ENCODE results near the gene KIAA0319L.

Gene KIAA0319L

DNA sequence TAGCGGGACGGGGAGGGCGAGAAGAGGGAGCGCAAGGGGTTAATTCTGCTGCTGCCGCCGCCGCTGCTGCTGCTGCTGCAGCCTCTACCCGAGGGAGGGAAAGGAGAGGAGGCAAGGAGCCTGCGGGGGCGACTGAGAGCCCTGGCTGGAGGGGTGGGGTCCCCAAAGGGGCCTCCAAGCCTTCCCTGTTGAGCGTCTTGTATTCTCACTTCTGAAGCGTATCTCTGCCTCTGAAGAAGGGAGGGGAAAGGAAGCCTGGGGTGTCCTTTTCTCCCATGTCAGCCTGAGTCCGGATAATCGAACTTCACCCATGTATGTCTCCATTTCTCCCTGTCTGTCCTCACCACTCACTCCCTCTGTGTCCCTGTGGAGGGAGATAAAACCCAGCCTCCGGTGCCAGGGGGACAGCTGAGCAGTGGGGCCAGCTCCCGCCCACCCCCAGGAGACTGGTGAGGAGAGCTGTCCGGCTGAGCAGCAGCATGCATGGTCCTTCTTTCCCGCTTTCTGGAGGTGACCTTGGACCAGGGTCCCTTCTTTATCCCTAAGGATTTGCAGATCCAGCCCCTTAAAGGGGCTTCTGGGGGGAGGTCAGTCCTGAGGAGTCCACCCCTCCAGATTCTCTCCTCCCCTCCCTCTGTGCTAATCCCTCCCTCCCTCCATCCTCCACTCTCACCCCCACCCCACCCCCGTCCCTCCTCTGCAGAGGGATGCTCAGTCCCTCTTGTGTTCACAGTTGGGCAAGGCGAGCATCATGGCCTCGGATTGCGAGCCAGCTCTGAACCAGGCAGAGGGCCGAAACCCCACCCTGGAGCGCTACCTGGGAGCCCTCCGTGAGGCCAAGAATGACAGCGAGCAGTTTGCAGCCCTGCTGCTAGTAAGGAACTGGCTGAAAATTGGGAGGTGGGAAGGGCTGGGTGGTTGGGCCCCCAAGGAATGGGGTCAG lies 1.4 kb upstream of the KIAA0319L start:
- TF ChIP-seq CTCF (IDR thresholded peaks at IDR 0.05; ENCODE audit: low read depth, low read length), result peak; percentile 6

DNA sequence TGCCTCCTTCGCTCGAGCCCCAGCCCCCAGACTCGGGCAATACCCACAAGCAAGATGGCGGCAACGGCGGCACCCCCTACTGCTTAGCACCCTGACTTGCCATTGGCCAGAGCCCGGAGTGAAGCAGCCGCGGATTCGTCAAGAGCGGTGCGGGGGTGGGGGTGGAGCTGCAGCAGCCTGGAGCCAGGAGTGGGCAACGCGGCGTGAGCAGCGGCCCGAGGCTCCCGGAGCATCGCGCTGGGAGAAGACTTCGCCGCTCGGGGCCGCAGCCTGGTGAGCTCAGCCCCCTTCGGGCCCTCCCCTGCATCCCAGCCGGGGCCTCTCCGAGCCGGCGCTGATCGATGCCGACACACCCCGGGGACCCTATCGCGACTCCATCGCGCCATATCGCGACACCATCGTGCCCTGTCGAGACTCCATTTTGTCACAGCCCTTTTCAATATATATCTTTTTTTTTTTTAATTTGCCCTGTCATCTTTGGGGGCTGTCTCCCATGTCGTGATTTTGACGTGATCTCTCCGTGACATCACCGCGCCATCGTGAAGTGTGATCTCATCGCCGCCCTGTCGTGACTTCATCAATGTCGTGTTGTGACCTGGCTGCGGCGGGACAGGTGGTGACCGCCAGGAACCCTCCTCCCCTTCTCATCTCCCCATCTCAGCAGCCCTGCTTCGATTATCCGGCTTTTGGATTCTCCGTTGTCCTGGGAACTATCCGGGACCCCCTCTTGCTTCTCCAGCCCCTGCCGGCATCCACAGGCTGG lies 589 bp upstream of the KIAA0319L start, which contains the start of gene NCDN:
Gene NCDN (plus strand): TSS at position 189 of the 763 bp plus-strand sequence. CDS start 392 bp downstream, at position 581.
- no peak for TF ChIP-seq CTCF (IDR thresholded peaks at IDR 0.05; ENCODE audit: low read depth, low read length)
- peak; percentile 97 to 98 for DNase-seq (ENCODE audit: low read depth in 2 of 2)
- H3K4me3 ChIP-seq (replicated peaks in 1 of 2; ENCODE audit: low read depth in 2 of 2, low read length in 2 of 2), result peak within 1 kb of the TSS; percentile 94 to 99

More for the DNA sequence above, 1.4 kb upstream of the KIAA0319L start:
- peak overlapping the region; percentile 94 to 99 for H3K4me3 ChIP-seq (replicated peaks in 1 of 2; ENCODE audit: low read depth in 2 of 2, low read length in 2 of 2)
- DNase-seq (ENCODE audit: low read depth in 2 of 2), result no peak

GRCh38 chr1:35556484-35557117 lies 602 bp downstream of the KIAA0319L start:
- no peak for DNase-seq (ENCODE audit: low read depth in 2 of 2)
- peak overlapping the region; percentile 94 to 99 for H3K4me3 ChIP-seq (replicated peaks in 1 of 2; ENCODE audit: low read depth in 2 of 2, low read length in 2 of 2)
- no peak for TF ChIP-seq CTCF (IDR thresholded peaks at IDR 0.05; ENCODE audit: low read depth, low read length)

DNA sequence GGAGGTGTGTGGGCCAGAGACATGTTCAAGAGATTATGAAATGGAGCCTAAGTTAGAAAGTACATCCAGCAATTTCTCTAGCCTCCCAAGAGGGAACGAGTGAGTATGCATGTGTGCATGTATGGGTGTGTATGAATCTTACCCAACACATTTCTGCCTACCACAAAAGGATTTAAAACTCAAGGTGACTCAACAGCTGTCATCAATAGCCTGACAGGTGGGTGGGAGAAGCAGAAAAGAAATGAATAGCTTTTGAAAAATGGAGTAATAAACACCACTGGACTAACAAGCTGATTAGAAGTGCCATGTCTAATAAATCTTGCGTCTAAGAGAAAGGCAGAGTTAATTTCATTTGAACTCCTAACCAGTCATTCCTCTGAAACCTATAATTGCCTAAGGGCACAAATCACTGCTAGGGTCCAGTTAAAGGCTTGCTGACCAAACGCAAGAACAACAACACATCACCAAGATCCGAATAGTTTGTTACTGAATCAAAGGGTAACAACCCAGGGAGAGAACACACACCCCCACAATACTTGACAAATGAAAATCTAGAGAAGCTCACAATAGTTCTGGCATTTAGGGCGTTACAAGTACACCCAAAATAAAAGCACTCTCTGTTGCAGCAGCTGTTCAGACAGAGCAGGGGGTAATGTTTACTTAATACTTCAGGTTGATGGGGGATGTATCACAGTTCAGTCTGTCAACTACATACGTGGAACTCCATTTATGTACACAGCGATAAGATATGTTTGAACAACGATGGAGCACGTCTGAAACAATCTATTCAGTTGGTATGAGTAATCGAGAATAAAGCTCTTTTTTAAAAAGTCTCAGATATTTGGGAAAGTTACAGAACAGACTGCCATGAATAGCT lies 1.4 kb downstream of the KIAA0319L start:
- peak in 1 of 2 donors; percentile 91 for DNase-seq (ENCODE audit: low read depth in 2 of 2)
- peak overlapping the region in 1 of 2 donors; percentile 94 for H3K4me3 ChIP-seq (replicated peaks in 1 of 2; ENCODE audit: low read depth in 2 of 2, low read length in 2 of 2)
- TF ChIP-seq CTCF (IDR thresholded peaks at IDR 0.05; ENCODE audit: low read depth, low read length), result no peak

DNA sequence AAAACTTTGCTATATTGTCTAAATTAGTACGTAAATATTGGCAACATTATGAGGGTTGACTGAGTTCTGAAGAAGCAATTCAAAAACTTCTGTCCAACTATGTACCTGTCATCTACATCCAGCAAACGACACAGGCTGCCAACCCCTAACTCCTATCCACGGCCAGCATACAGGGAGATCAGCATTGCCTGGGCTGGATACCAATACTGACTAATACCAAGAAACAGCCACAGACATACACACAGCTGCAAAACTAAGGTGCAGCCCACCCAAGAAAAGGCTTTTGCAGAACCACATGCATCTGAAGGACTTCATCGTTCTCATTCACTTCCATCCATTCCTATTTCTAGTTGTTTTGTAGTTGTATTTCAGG lies 2.0 kb downstream of the KIAA0319L start:
- H3K4me3 ChIP-seq (replicated peaks in 1 of 2; ENCODE audit: low read depth in 2 of 2, low read length in 2 of 2), result no peak overlapping the region
- DNase-seq (ENCODE audit: low read depth in 2 of 2), result peak in 1 of 2 donors; percentile 44
- no peak for TF ChIP-seq CTCF (IDR thresholded peaks at IDR 0.05; ENCODE audit: low read depth, low read length)

Measured in cardiac fibroblast (primary cell).